HEK293 (cell line): Measurements from ENCODE around the gene SSBP3.

Experiments used
- ZBTB7A ChIP-seq: fragments of 450-650 bp; formaldehyde crosslinking; IDR thresholded peaks from 2 replicates; pipeline ENCODE4 v1.5.1; 2016; ENCODE audit warnings: low read depth, missing biosample characterization, missing genetic modification characterization
- ZNF138 ChIP-seq: fragments of 450-650 bp; formaldehyde crosslinking; IDR thresholded peaks from 2 replicates; pipeline ENCODE4 v1.5.1; 2016; ENCODE audit warnings: missing biosample characterization, missing genetic modification characterization, borderline replicate concordance
- ZNF341 ChIP-seq: fragments of 450-650 bp; formaldehyde crosslinking; IDR thresholded peaks from 2 replicates; pipeline ENCODE4; 2016; ENCODE audit warnings: low read depth, missing biosample characterization, missing genetic modification characterization
- ZNF624 ChIP-seq: fragments of 450-650 bp; formaldehyde crosslinking; IDR thresholded peaks from 2 replicates; pipeline ENCODE4 v1.5.1; 2017; ENCODE audit warnings: missing biosample characterization, missing genetic modification characterization
- ZNF792 ChIP-seq: fragments of 450-650 bp; formaldehyde crosslinking; IDR thresholded peaks from 2 replicates; pipeline ENCODE4 v1.5.1; 2016; ENCODE audit warnings: missing biosample characterization, missing genetic modification characterization
- TF ChIP-seq, protein P1 (sequence below): fragments of 450-650 bp; formaldehyde crosslinking; IDR thresholded peaks from 2 replicates; pipeline ENCODE4 v1.5.1; 2016; ENCODE audit warnings: missing biosample characterization, missing genetic modification characterization
- TF ChIP-seq, protein P2 (sequence below): fragments of 450-650 bp; formaldehyde crosslinking; IDR thresholded peaks from 2 replicates; pipeline ENCODE4 v1.5.1; 2016; ENCODE audit warnings: missing biosample characterization, missing genetic modification characterization

DNA sequence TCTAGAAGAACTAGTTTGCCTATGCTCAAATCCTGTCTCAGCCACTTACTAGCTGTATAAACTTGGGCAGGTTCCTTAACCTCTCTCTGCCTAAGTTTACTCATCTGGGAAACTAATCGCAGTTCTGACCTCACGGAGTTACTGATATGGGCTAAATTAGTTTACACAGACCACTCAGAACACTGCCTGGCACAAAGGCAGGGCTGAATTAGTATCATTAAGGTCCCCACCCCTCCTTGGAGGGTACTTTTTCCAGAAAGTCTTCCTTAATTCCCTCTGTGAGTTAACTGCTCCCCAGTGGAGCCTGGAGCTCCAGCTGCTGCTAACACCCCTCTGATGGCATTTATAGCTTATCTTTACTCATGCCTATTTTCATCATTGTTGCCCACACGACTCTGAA, 40.3 kb downstream of the SSBP3 start:
- TF ChIP-seq, protein P1, sequence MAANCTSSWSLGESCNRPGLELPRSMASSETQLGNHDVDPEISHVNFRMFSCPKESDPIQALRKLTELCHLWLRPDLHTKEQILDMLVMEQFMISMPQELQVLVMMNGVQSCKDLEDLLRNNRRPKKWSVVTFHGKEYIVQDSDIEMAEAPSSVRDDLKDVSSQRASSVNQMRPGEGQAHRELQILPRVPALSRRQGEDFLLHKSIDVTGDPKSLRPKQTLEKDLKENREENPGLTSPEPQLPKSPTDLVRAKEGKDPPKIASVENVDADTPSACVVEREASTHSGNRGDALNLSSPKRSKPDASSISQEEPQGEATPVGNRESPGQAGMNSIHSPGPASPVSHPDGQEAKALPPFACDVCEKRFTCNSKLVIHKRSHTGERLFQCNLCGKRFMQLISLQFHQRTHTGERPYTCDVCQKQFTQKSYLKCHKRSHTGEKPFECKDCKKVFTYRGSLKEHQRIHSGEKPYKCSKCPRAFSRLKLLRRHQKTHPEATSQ (tag by site-specific recombination) = no peak
- TF ChIP-seq, protein P2, sequence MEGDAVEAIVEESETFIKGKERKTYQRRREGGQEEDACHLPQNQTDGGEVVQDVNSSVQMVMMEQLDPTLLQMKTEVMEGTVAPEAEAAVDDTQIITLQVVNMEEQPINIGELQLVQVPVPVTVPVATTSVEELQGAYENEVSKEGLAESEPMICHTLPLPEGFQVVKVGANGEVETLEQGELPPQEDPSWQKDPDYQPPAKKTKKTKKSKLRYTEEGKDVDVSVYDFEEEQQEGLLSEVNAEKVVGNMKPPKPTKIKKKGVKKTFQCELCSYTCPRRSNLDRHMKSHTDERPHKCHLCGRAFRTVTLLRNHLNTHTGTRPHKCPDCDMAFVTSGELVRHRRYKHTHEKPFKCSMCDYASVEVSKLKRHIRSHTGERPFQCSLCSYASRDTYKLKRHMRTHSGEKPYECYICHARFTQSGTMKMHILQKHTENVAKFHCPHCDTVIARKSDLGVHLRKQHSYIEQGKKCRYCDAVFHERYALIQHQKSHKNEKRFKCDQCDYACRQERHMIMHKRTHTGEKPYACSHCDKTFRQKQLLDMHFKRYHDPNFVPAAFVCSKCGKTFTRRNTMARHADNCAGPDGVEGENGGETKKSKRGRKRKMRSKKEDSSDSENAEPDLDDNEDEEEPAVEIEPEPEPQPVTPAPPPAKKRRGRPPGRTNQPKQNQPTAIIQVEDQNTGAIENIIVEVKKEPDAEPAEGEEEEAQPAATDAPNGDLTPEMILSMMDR (tag by site-specific recombination) = no peak
- TF ChIP-seq ZBTB7A (tag by site-specific recombination) = no peak
- no peak for TF ChIP-seq ZNF341
- no peak for TF ChIP-seq ZNF138 (tag by site-specific recombination)
- TF ChIP-seq ZNF624 (tag by site-specific recombination) = no peak
- no peak for TF ChIP-seq ZNF792 (tag by site-specific recombination)
